H1 (cell line): ENCODE data around the gene TACC2. TPM values are rescaled to one million over a fixed set of nuclear protein-coding genes. Genes with fewer than 3 reads are reported as not detected.

ENCODE experiments used
- CTCF ChIA-PET: fragments of 300-600 bp; sonication (Branson Sonifier 250); formaldehyde crosslinking; loops from one replicate; lab custom pipeline; 2021; ENCODE audit not compliant: partially characterized antibody; lab: Charles Lee
- POLR2A ChIA-PET: fragments of 300-600 bp; sonication (Branson Sonifier 250); formaldehyde crosslinking; loops from one replicate; lab custom pipeline; 2021; ENCODE audit warnings: inconsistent platforms; ENCODE audit not compliant: partially characterized antibody; lab: Charles Lee
- DNase-seq, 2 experiments: peaks; one replicate each; pipeline versions ENCODE4 v3.0.0 to v3.0.0-alpha.2; 2010 to 2022; ENCODE audit warnings: low spot score in 2 of 2, low read depth in 1 of 2, mixed read lengths in 1 of 2
- FAIRE-seq: peaks from 2 replicates; lab custom pipeline; 2011; peaks lifted over from hg19 to GRCh38; lab: Jason Lieb, UNC
- H2AFZ ChIP-seq: 2 replicates; pipeline ENCODE4 v1.8.1; 2012; ENCODE audit warnings: low read length, inconsistent platforms
- H2AK5ac ChIP-seq: 2 replicates; pipeline ENCODE4 v1.6.1; 2013; ENCODE audit warnings: low read depth, low read length
- H2BK120ac ChIP-seq: replicated peaks from 2 replicates; pipeline ENCODE3; 2013; ENCODE audit warnings: low read depth, low read length, inconsistent platforms
- H2BK12ac ChIP-seq: 2 replicates; pipeline ENCODE4 v1.6.1; 2013; ENCODE audit warnings: low read depth, low read length
- H2BK15ac ChIP-seq: 2 replicates; pipeline ENCODE4 v1.6.1; 2013; ENCODE audit warnings: low read length
- H2BK20ac ChIP-seq: 2 replicates; pipeline ENCODE4 v1.6.1; 2013; ENCODE audit warnings: low read length
- H2BK5ac ChIP-seq: 2 replicates; pipeline ENCODE4 v1.6.1; 2013; ENCODE audit warnings: low read depth, low read length
- H3K14ac ChIP-seq: 2 replicates; pipeline ENCODE4 v1.6.1; 2013; ENCODE audit warnings: inconsistent platforms; ENCODE audit not compliant: insufficient read length
- H3K18ac ChIP-seq: 2 replicates; pipeline ENCODE4 v1.6.1; 2013; ENCODE audit warnings: low read length; ENCODE audit errors: extremely low read depth
- H3K23ac ChIP-seq: 2 replicates; pipeline ENCODE4 v1.6.1; 2013; ENCODE audit warnings: inconsistent platforms; ENCODE audit not compliant: insufficient read length
- H3K23me2 ChIP-seq: 2 replicates; pipeline ENCODE4 v1.6.1; 2013; ENCODE audit warnings: low read depth, low read length
- H3K27ac ChIP-seq: 2 replicates; pipeline ENCODE4 v1.6.1; 2011; ENCODE audit warnings: low read depth, low read length, inconsistent platforms
- H3K27me3 ChIP-seq, 4 experiments: replicated peaks in 1 of 4; 1 replicate in 1 of 4; 2 replicates in 3 of 4; pipeline versions ENCODE4 v1.6.1 to v1.8.1; 2011 to 2013; ENCODE audit warnings: low read length in 3 of 4, mild to moderate bottlenecking in 3 of 4, inconsistent platforms in 2 of 4, mixed read lengths in 2 of 4, moderate library complexity in 1 of 4; ENCODE audit not compliant: control insufficient read depth in 3 of 4, insufficient read depth in 3 of 4; ENCODE audit errors: extremely low read depth in 1 of 4
- H3K36me3 ChIP-seq, 4 experiments: 2 replicates each; pipeline versions ENCODE4 v1.6.1 to v1.8.1; 2011 to 2013; ENCODE audit warnings: mild to moderate bottlenecking in 4 of 4, low read length in 3 of 4, moderate library complexity in 2 of 4, control low read depth in 1 of 4, inconsistent platforms in 1 of 4; ENCODE audit not compliant: insufficient read depth in 4 of 4, control insufficient read depth in 2 of 4
- H3K4ac ChIP-seq: replicated peaks from 2 replicates; pipeline ENCODE3; 2013; ENCODE audit warnings: low read length, low read depth, mixed read lengths, inconsistent platforms; ENCODE audit not compliant: insufficient read length
- H3K4me1 ChIP-seq, 4 experiments: replicated peaks in 1 of 4; 1 replicate in 1 of 4; 2 replicates in 3 of 4; pipeline versions ENCODE4 v1.6.1 to v1.8.1; 2011 to 2013; ENCODE audit warnings: low read length in 3 of 4, inconsistent platforms in 2 of 4, mixed read lengths in 1 of 4; ENCODE audit not compliant: insufficient read depth in 4 of 4, control insufficient read depth in 3 of 4
- H3K4me2 ChIP-seq, 2 experiments: 2 replicates each; pipeline versions ENCODE4 v1.6.1 to v1.8.1; 2011 to 2013; ENCODE audit warnings: low read depth in 2 of 2, low read length in 2 of 2, control low read depth in 1 of 2, inconsistent platforms in 1 of 2, mild to moderate bottlenecking in 1 of 2; ENCODE audit not compliant: insufficient read depth in 1 of 2
- H3K4me3 ChIP-seq, 4 experiments: fragments of 200-600, 300-600 bp in 1 of 4; sonication (generic), shearing (Covaris generic), sonication (Bioruptor Twin) in 1 of 4; 2 replicates each; pipeline versions ENCODE4 v1.5.1 to v1.8.1; 2011 to 2016; ENCODE audit warnings: low read length in 4 of 4, low read depth in 3 of 4, control low read depth in 2 of 4, inconsistent platforms in 2 of 4, mild to moderate bottlenecking in 2 of 4, mixed read lengths in 1 of 4, moderate library complexity in 1 of 4; ENCODE audit not compliant: insufficient read depth in 2 of 4; ENCODE audit errors: extremely low read depth in 1 of 4
- H3K56ac ChIP-seq: replicated peaks from 2 replicates; pipeline ENCODE3; 2013; ENCODE audit warnings: low read depth, mild to moderate bottlenecking, mixed read lengths, low read length, inconsistent platforms; ENCODE audit not compliant: insufficient read length
- H3K79me1 ChIP-seq: 2 replicates; pipeline ENCODE4 v1.6.1; 2013; ENCODE audit warnings: low read depth, low read length, control low read depth
- H3K79me2 ChIP-seq, 2 experiments: 2 replicates each; pipeline versions ENCODE4 v1.6.1 to v1.8.1; 2012 to 2013; ENCODE audit warnings: low read length in 2 of 2, mild to moderate bottlenecking in 2 of 2, inconsistent platforms in 1 of 2; ENCODE audit not compliant: insufficient read depth in 2 of 2, control insufficient read depth in 1 of 2
- H3K9ac ChIP-seq, 4 experiments: replicated peaks in 1 of 4; 1 replicate in 1 of 4; 2 replicates in 3 of 4; pipeline versions ENCODE4 v1.6.1 to v1.8.1; 2011 to 2013; ENCODE audit warnings: low read depth in 3 of 4, low read length in 3 of 4, control low read depth in 2 of 4, mild to moderate bottlenecking in 2 of 4, moderate library complexity in 2 of 4, inconsistent platforms in 1 of 4; ENCODE audit errors: extremely low read depth in 1 of 4
- H3K9me3 ChIP-seq, 2 experiments: 2 replicates each; pipeline versions ENCODE4 v1.6.1 to v1.8.1; 2012 to 2013; ENCODE audit warnings: mild to moderate bottlenecking in 2 of 2, moderate library complexity in 2 of 2, control low read depth in 1 of 2, inconsistent platforms in 1 of 2, low read depth in 1 of 2, low read length in 1 of 2, mixed read lengths in 1 of 2; ENCODE audit not compliant: insufficient read depth in 2 of 2
- H4K20me1 ChIP-seq, 2 experiments: replicated peaks in 1 of 2; 2 replicates each; pipeline versions ENCODE3 to v1.8.1; 2011 to 2013; ENCODE audit warnings: inconsistent platforms in 2 of 2, low read length in 2 of 2, mild to moderate bottlenecking in 1 of 2; ENCODE audit not compliant: insufficient read depth in 2 of 2, control insufficient read depth in 1 of 2
- H4K5ac ChIP-seq: 2 replicates; pipeline ENCODE4 v1.6.1; 2013; ENCODE audit warnings: low read length, low read depth, mixed read lengths, inconsistent platforms; ENCODE audit not compliant: insufficient read length
- H4K8ac ChIP-seq: 2 replicates; pipeline ENCODE4 v1.8.0; 2013; ENCODE audit warnings: mild to moderate bottlenecking, moderate library complexity, low read length, inconsistent platforms; ENCODE audit not compliant: insufficient read depth; ENCODE audit errors: extremely low read depth
- H4K91ac ChIP-seq: replicated peaks from 2 replicates; pipeline ENCODE3; 2013; ENCODE audit warnings: low read length, mixed read lengths, inconsistent platforms; ENCODE audit not compliant: insufficient read length
- BCL11A ChIP-seq, 2 experiments: IDR thresholded peaks; one replicate each; pipeline ENCODE4 v1.6.1; 2011; ENCODE audit warnings: low read depth in 2 of 2, low read length in 2 of 2, mild to moderate bottlenecking in 2 of 2
- CEBPB ChIP-seq: IDR thresholded peaks from 2 replicates; pipeline ENCODE4 v1.6.1; 2012; ENCODE audit warnings: low read depth, low read length
- CTBP2 ChIP-seq: IDR thresholded peaks from 2 replicates; pipeline ENCODE4 v1.7.0; 2011; ENCODE audit warnings: borderline replicate concordance, mild to moderate bottlenecking, moderate library complexity, mixed read lengths, low read length; ENCODE audit not compliant: insufficient read depth, insufficient read length
- EZH2 ChIP-seq: fragments of 200-600 bp; sonication (generic); IDR thresholded peaks from 2 replicates; pipeline ENCODE4 v1.7.1; 2012; ENCODE audit warnings: low read depth, mild to moderate bottlenecking, moderate library complexity, low read length, inconsistent platforms; ENCODE audit not compliant: severe bottlenecking
- KDM4A ChIP-seq: IDR thresholded peaks from one replicate; pipeline ENCODE4 v1.7.1; 2012; ENCODE audit warnings: low read depth, mild to moderate bottlenecking, moderate library complexity, low read length, inconsistent platforms; ENCODE audit not compliant: severe bottlenecking
- RAD21 ChIP-seq, 2 experiments: IDR thresholded peaks in 1 of 2; conservative IDR thresholded peaks in 1 of 2; 2 replicates each; pipeline ENCODE4 v1.6.1; 2011; ENCODE audit warnings: low read depth in 2 of 2, low read length in 2 of 2, improper control_type of control experiment in 1 of 2, inconsistent platforms in 1 of 2, mild to moderate bottlenecking in 1 of 2, moderate library complexity in 1 of 2
- SIX5 ChIP-seq: IDR thresholded peaks from 2 replicates; pipeline ENCODE4 v1.6.1; 2011; ENCODE audit warnings: mild to moderate bottlenecking, low read depth, low read length
- TAF1 ChIP-seq: IDR thresholded peaks from 2 replicates; pipeline ENCODE4 v1.6.1; 2011; ENCODE audit warnings: mild to moderate bottlenecking, low read depth, low read length
- TEAD4 ChIP-seq: IDR thresholded peaks from 2 replicates; pipeline ENCODE4 v1.6.1; 2012; ENCODE audit warnings: low read depth, low read length, inconsistent platforms, mixed read lengths
- WGBS, 2 experiments: shearing (Covaris generic) in 1 of 2; methylation state at CpG; one replicate each; pipeline versions ENCODE4 v1.1.6 to v1.1.7; 2013 to 2015; ENCODE audit warnings: low lambda C conversion rate in 2 of 2, mixed read lengths in 2 of 2, inconsistent platforms in 1 of 2, low coverage in 1 of 2, missing lambda C conversion rate in 1 of 2; ENCODE audit not compliant: insufficient replicate concordance in 2 of 2, insufficient coverage in 1 of 2, insufficient read length in 1 of 2; ENCODE audit errors: extremely low coverage in 1 of 2, missing lambda C conversion rate in 1 of 2; 5-methylcytosine and 5-hydroxymethylcytosine counted together
- polyA plus RNA-seq, 7 experiments: library from polyadenylated mRNA; depleted of rRNA in 3 of 7; stranded (reverse) in 5 of 7; unstranded in 2 of 7; fragments of >200 nt in 5 of 7; fragments of 200-250 nt in 2 of 7; gene quantifications; 1 replicate in 5 of 7; 2 replicates in 1 of 7; 4 replicates in 1 of 7; pipeline versions ENCODE4 v1.2.1 to v1.2.3, GENCODE V29; 2011 to 2013; ENCODE audit warnings: missing spikeins in 2 of 7, mixed read lengths in 2 of 7
- total RNA-seq: library from RNA; stranded (reverse); fragmentation: NEBNext Ultra II Directional; extraction: Animal tissue kit (Norgen Biotek cat#: 25700); gene quantifications from 2 replicates; pipeline ENCODE4 v1.2.1, GENCODE V29; 2021
- TF ChIP-seq, protein P1 (sequence below): IDR thresholded peaks from 2 replicates; pipeline ENCODE4 v1.6.1; 2011; ENCODE audit warnings: low read length, improper control_type of control experiment
- TF ChIP-seq, protein P2 (sequence below): IDR thresholded peaks from 2 replicates; pipeline ENCODE4 v1.6.1; 2011; ENCODE audit warnings: low read depth, mild to moderate bottlenecking, low read length; ENCODE audit not compliant: insufficient read depth

The TACC2 gene
- total and polyA plus RNA-seq, 2 of the 8 experiments (the other 6 are each of a cell fraction or from before 2014, with no cell fraction given), result 21.2 to 46.6 TPM

DNA sequence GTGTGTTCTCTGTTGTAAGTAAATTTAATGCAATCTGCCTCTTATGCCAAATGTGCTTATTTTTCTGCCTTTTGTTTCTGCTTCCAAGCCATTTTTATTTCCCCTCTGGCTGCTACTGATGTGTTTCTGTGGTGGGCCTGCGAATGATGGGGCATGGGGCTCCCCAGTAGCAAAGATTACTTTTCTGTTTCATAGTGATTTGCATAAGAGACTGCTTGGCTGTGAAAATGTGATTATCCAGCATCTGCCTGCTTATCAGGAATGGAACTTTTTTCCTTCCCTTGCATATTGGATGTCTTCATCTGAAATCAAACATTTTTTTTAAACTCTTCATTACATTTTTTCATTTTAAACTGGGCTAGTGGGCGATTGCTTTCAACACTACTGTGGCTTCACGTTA lies 224.4 kb downstream of the TACC2 start:
- Histone ChIP-seq H3K56ac (no peak overlapping the region), H4K5ac (no peak overlapping the region), H2BK20ac (no peak overlapping the region), H3K27ac (no peak overlapping the region), H3K23me2 (no peaks in the 10 kb centered on the region), H2AK5ac (no peak overlapping the region), H3K4me2 (no peak overlapping the region), H2AFZ (no peak overlapping the region), H3K4ac (no peak overlapping the region), H3K23ac (no peak overlapping the region), H3K27me3 (no peaks in the 10 kb centered on the region), H3K9me3 (no peaks in the 10 kb centered on the region), H4K91ac (no peak overlapping the region), H4K20me1 (peaks cover 6 to 7% of the 10 kb centered on the region in 2 experiments), H3K79me2 (peaks cover 0 to 16% of the 10 kb centered on the region in 2 experiments; a peak in 2 of 4 replicates), H3K9ac (no peak overlapping the region), H3K4me3 (no peak overlapping the region), H2BK15ac (no peak overlapping the region), H4K8ac (no peak overlapping the region), H3K36me3 (peaks cover 12 to 44% (median 24%) of the 10 kb centered on the region in 4 experiments; a peak in 6 of 8 replicates), H3K4me1 (no peaks in the 10 kb centered on the region; a peak in 1 of 7 replicates), H2BK5ac (no peak overlapping the region), H3K79me1 (peaks cover 2% of the 10 kb centered on the region), H2BK12ac (no peak overlapping the region), H2BK120ac (no peak overlapping the region), H3K14ac (no peak overlapping the region), H3K18ac (no peak overlapping the region)
- no peak for FAIRE-seq
- no peak for DNase-seq
- POLR2A ChIA-PET, result interaction anchor here (0.9 kb wide), 1 partner anchor 47 kb away, joined by 3 read pairs; no protein-coding TSS in a partner anchor
- CTCF ChIA-PET, result interaction anchor here (1.1 to 2.3 kb wide), 7 partner anchors 10 to 96 kb away, joined by 3 to 12 read pairs (median 5); no protein-coding TSS in a partner anchor
- 86% methylated on average over 3 of the region's 3 CpGs; no CpG with 5 or more reads in 1 of the 2 experiments for WGBS, 2 experiments
- no peak for TF ChIP-seq TEAD4
- TF ChIP-seq EZH2, result no peak
- TF ChIP-seq RAD21 (IDR thresholded peaks at IDR 0.05 in 1 of 2, conservative IDR thresholded peaks at IDR 0.05 in 1 of 2; ENCODE audit: low read depth in 2 of 2, low read length in 2 of 2), result no peak
- no peak for TF ChIP-seq TAF1
- no peak for TF ChIP-seq KDM4A
- TF ChIP-seq, protein P1, sequence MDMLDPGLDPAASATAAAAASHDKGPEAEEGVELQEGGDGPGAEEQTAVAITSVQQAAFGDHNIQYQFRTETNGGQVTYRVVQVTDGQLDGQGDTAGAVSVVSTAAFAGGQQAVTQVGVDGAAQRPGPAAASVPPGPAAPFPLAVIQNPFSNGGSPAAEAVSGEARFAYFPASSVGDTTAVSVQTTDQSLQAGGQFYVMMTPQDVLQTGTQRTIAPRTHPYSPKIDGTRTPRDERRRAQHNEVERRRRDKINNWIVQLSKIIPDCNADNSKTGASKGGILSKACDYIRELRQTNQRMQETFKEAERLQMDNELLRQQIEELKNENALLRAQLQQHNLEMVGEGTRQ, result no peak
- TF ChIP-seq BCL11A (IDR thresholded peaks at IDR 0.05; ENCODE audit: low read depth in 2 of 2, low read length in 2 of 2), result no peak
- TF ChIP-seq SIX5, result no peak
- TF ChIP-seq CEBPB, result no peak
- TF ChIP-seq, protein P2, sequence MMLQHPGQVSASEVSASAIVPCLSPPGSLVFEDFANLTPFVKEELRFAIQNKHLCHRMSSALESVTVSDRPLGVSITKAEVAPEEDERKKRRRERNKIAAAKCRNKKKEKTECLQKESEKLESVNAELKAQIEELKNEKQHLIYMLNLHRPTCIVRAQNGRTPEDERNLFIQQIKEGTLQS, result no peak
- no peak for TF ChIP-seq CTBP2
